NCI-H2081 treated with DMSO at 0.1 percent for 48 hours (cell line): ENCODE data around the gene NCAN.

Source experiments
- DNase-seq: peaks from one replicate; lab custom pipeline; 2025; lab: John Stamatoyannopoulos, UW

The NCAN gene

GRCh38 chr19:19294914-19295313 lies 83.2 kb downstream of the NCAN start:
- no peak for DNase-seq

- DNase-seq, result no peak
These were observed 85.4 kb downstream of the NCAN start for GRCh38 chr19:19296953-19297689.

- DNase-seq, result no peak
These were observed 86.0 kb downstream of the NCAN start for GRCh38 chr19:19297759-19298158.

- DNase-seq, result no peak
These were observed 88.9 kb downstream of the NCAN start for GRCh38 chr19:19300613-19301012.
